ENCODE measurements around the gene CDKAL1.

DNA sequence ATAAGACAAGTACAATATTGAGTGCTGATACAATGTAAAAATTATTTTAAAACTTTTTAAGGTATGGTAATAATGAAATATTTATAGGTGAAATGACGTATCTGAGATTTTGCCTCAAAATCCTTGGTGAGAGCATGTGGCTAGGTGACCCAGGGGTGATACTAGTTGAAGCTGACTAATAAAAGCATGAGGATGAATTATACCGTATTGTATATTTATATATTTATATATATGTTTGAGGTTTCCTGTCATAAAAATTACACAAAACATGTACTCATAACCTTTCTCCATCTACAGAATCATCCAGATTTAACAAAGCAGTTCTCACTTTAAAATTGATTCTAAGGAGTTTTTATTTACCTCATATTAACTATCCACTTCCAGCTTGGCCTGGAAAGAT lies 358.1 kb downstream of the CDKAL1 start:
- TF ChIP-seq ZNF302 (CRISPR knock-in tag; IDR thresholded peaks at IDR 0.05) = no peak
- no peak for TF ChIP-seq CTCF (IDR thresholded peaks at IDR 0.05)
- TF ChIP-seq EP300 (IDR thresholded peaks at IDR 0.05) = no peak
- TF ChIP-seq, protein P1, sequence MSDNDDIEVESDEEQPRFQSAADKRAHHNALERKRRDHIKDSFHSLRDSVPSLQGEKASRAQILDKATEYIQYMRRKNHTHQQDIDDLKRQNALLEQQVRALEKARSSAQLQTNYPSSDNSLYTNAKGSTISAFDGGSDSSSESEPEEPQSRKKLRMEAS (IDR thresholded peaks at IDR 0.05) = no peak
- no peak for TF ChIP-seq POLR2A (IDR thresholded peaks at IDR 0.05; ENCODE audit: low read length)
- no peak for TF ChIP-seq PHF8 (IDR thresholded peaks at IDR 0.05; ENCODE audit: borderline replicate concordance, low read depth)
- no peak for TF ChIP-seq RCOR1 (IDR thresholded peaks at IDR 0.05; ENCODE audit: low read depth, low read length)
